IPS-15b (cell line): ENCODE results near the gene WDR5.

ENCODE experiments used
- H3K27me3 ChIP-seq: one replicate; pipeline ENCODE4 v1.6.1; 2013; ENCODE audit warnings: low read length; ENCODE audit not compliant: control insufficient read depth, insufficient read depth
- H3K36me3 ChIP-seq: one replicate; pipeline ENCODE4 v1.6.1; 2013; ENCODE audit warnings: low read length; ENCODE audit not compliant: control insufficient read depth, insufficient read depth
- H3K4me1 ChIP-seq: one replicate; pipeline ENCODE4 v1.6.1; 2013; ENCODE audit warnings: mild to moderate bottlenecking, low read length; ENCODE audit not compliant: control insufficient read depth, insufficient read depth
- H3K4me3 ChIP-seq: one replicate; pipeline ENCODE4 v1.5.1; 2013; ENCODE audit warnings: low read depth, low read length
- H3K9ac ChIP-seq: one replicate; pipeline ENCODE4 v1.6.1; 2013; ENCODE audit warnings: low read depth, mild to moderate bottlenecking, low read length
- H3K9me3 ChIP-seq: one replicate; pipeline ENCODE4 v1.6.1; 2013; ENCODE audit warnings: mild to moderate bottlenecking, low read length; ENCODE audit not compliant: control insufficient read depth, insufficient read depth

WDR5 gene

GRCh38 chr9:134198791-134199190, 62.9 kb downstream of the WDR5 start:
- Histone ChIP-seq H3K4me1 (no peaks in the 10 kb centered on the region), H3K9me3 (no peaks in the 10 kb centered on the region), H3K4me3 (no peak overlapping the region), H3K36me3 (no peaks in the 10 kb centered on the region), H3K9ac (no peak overlapping the region), H3K27me3 (no peaks in the 10 kb centered on the region)

- H3K9me3 ChIP-seq, result no peaks in the 10 kb centered on the region
- H3K36me3 ChIP-seq, result no peaks in the 10 kb centered on the region
- H3K27me3 ChIP-seq, result no peaks in the 10 kb centered on the region
- H3K4me3 ChIP-seq, result no peak overlapping the region
- no peaks in the 10 kb centered on the region for H3K4me1 ChIP-seq
- H3K9ac ChIP-seq, result no peak overlapping the region
Observed at GRCh38 chr9:134200730-134201129, 64.8 kb downstream of the WDR5 start.

- Histone ChIP-seq H3K4me1 (no peaks in the 10 kb centered on the region), H3K4me3 (no peak overlapping the region), H3K9me3 (no peaks in the 10 kb centered on the region), H3K27me3 (no peaks in the 10 kb centered on the region), H3K9ac (no peak overlapping the region), H3K36me3 (no peaks in the 10 kb centered on the region)
Observed at GRCh38 chr9:134203224-134203623, 67.3 kb downstream of the WDR5 start.

- H3K9ac ChIP-seq, result no peak overlapping the region
- H3K4me3 ChIP-seq, result no peak overlapping the region
- H3K27me3 ChIP-seq, result no peaks in the 10 kb centered on the region
- no peaks in the 10 kb centered on the region for H3K36me3 ChIP-seq
- H3K4me1 ChIP-seq, result no peaks in the 10 kb centered on the region
- H3K9me3 ChIP-seq, result no peaks in the 10 kb centered on the region
Observed at GRCh38 chr9:134204041-134204440, 68.2 kb downstream of the WDR5 start.

- H3K4me1 ChIP-seq, result no peaks in the 10 kb centered on the region
- H3K9ac ChIP-seq, result no peak overlapping the region
- H3K4me3 ChIP-seq, result no peak overlapping the region
Observed at GRCh38 chr9:134204991-134205578, 69.2 kb downstream of the WDR5 start.

GRCh38 chr9:134205672-134206310, 69.9 kb downstream of the WDR5 start:
- no peak overlapping the region for H3K4me3 ChIP-seq
- H3K9me3 ChIP-seq, result no peaks in the 10 kb centered on the region
- no peaks in the 10 kb centered on the region for H3K36me3 ChIP-seq
- no peaks in the 10 kb centered on the region for H3K4me1 ChIP-seq
- no peaks in the 10 kb centered on the region for H3K27me3 ChIP-seq
- no peak overlapping the region for H3K9ac ChIP-seq

More at GRCh38 chr9:134204991-134205578, 69.2 kb downstream of the WDR5 start:
- Histone ChIP-seq H3K36me3 (no peaks in the 10 kb centered on the region), H3K9me3 (no peaks in the 10 kb centered on the region), H3K27me3 (no peaks in the 10 kb centered on the region)

GRCh38 chr9:134206311-134207300, 70.7 kb downstream of the WDR5 start:
- no peaks in the 10 kb centered on the region for H3K4me1 ChIP-seq
- H3K4me3 ChIP-seq, result no peak overlapping the region
- no peak overlapping the region for H3K9ac ChIP-seq
- H3K27me3 ChIP-seq, result no peaks in the 10 kb centered on the region
- H3K9me3 ChIP-seq, result no peaks in the 10 kb centered on the region
- H3K36me3 ChIP-seq, result no peaks in the 10 kb centered on the region

- Histone ChIP-seq H3K4me3 (no peak overlapping the region), H3K36me3 (no peaks in the 10 kb centered on the region), H3K9me3 (no peaks in the 10 kb centered on the region), H3K4me1 (no peaks in the 10 kb centered on the region), H3K9ac (no peak overlapping the region), H3K27me3 (no peaks in the 10 kb centered on the region)
Observed at GRCh38 chr9:134208310-134208841, 72.5 kb downstream of the WDR5 start.

GRCh38 chr9:134208981-134209725, 73.3 kb downstream of the WDR5 start:
- no peaks in the 10 kb centered on the region for H3K36me3 ChIP-seq
- H3K9me3 ChIP-seq, result no peaks in the 10 kb centered on the region
- H3K27me3 ChIP-seq, result no peaks in the 10 kb centered on the region
- no peak overlapping the region for H3K4me3 ChIP-seq
- no peaks in the 10 kb centered on the region for H3K4me1 ChIP-seq
- no peak overlapping the region for H3K9ac ChIP-seq
